Colon (tissue), 2 donors: Measurements from ENCODE around the gene HTT.

Experiments used
- FAIRE-seq: peaks from 2 replicates; lab custom pipeline; 2012; peaks lifted over from hg19 to GRCh38; lab: Jason Lieb, UNC
- donor health status: control.
- donor health status: control.

Gene HTT

DNA sequence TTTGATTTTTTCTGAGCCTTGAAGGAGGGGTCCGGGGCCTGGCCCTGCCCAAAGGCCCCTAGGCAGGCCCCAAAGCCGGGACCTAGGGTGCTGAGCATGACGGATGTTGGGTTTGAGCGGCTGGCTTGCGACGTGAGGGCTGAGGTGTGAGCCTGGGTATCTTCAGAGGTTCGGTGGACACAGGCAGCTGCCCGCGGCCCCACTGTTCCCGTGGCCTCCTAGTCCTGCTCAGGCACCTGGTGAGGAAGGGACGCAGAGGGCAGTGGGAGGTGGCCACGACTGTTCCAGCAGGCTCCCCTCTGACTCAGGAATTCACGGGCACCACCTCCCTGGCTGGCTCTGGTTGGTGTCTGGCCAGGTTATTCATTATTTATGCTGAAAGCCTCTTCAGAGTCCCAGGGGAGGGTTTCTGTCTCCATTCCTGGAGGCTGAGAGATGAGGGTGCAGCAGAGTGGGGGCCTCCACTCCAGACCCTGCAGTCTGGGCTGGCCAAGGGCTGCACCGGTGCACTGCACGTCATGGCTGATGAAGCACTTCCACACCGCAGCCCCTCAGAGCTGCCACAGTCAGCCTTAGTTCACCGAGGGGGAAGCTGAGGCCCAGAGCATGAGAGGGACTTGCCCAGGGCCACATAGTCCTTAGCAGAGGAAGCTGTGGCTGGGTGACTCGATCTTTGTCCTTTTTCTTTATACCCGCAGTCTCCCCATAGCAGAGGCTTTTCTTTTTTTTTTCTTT lies 176.6 kb downstream of the HTT start:
- no peak for FAIRE-seq

DNA sequence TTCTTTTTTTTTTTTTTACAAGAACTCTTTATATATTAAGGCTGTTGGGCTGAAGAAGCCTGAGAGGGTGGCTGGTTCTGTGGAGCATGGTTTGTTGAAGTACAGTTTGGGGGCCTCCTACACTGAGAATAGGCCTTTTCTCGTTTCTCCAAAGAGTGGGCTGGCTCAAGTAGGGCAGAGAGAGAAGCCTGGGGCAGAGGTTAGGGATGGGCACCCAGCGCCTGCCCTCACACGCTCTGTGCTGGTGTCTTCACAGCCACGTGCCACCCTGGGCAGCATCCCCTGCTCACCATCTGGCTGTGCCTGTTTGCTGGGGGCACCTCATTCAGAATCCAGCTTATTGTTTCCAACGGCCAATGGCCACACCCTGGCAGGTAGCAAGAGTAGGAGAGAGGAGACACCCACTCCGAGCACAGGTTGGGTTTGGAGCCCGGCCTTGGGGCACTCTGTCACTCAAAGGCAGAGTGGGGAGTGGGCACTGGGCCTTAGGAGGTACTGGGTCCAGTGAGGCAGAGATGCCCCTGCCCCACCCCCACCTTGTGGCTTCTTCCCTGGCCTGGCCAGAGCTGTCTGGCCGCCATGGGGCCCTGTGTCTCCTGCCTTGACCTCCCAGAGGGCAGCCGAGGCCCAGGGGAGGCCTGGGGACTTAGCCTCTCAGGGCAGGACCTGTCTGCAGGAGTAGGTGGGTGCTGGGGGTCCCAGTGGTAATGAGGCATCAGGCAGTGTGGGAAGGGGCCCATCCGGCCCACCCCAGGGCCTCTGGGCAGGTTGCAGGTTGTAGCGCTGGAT lies 177.4 kb downstream of the HTT start:
- no peak for FAIRE-seq

DNA sequence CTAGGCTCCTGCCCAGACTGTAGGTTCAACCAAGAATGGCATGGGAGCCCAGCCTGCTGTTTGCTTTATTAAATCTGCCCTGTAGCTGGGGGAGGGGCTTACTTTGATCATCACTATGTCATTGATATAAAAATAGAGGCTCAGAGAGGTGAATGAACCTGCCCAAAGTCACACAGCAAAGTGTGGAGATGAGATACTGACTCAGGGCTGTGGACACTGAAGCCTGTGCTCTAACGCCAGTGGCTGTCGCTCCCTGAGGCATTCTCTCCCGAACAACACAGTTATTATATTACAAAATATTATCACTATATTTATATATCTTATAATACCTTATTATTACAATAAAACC lies 178.0 kb downstream of the HTT start:
- no peak for FAIRE-seq

DNA sequence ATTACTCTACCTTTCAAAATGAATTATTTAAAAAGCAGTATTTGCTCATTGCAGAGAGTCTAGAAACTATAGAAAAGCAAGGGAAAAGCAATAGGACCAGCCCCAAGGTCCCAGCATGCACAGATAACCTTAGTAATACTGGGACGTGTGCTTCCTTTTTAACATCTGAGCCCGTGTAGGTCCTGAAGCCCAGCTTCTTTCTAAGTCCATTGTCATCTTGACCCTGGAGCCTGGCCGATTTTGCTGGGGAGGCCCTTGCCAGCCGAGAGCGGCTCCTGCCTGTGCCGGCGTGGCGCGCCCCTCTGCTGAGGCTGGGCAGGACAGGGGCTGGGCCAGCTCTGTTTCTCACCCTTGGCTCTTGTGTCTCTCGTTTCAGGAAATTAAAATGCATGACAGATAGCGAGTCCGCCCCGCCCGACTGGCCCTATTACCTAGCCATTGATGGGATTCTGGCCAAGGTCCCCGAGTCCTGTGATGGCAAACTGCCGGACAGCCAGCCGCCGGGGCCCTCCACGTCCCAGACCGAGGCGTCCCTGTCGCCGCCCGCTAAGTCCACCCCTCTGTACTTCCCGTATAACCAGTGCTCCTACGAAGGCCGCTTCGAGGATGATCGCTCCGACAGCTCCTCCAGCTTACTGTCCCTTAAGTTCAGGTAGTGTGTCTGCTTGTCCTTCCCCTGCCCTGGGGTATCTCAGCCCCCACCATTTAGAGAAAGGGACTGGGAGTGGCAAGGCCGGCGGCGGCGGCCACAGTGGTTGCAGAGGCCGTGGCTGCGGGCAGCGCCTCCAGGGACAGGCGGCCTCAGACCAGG lies 178.6 kb downstream of the HTT start:
- no peak for FAIRE-seq

DNA sequence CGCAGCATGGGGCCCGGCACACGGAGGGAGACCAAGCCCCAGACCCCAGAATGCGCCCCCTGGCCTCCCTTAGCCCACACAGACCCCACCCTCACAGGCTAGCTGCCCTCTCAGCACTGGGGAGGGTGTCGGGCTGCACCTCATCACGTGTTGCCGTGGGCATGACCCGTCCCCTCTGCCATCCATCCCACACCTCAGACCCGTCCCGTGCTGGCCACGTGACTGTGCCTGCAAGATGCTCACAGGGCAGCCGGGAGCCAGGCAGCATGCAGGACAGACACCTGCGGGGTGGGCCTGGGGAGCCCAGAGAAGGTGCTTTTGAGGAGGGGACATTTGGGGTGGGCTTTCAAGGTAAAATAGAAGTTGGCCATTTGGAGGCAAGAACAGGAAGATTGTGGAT lies 179.3 kb downstream of the HTT start:
- no peak for FAIRE-seq

DNA sequence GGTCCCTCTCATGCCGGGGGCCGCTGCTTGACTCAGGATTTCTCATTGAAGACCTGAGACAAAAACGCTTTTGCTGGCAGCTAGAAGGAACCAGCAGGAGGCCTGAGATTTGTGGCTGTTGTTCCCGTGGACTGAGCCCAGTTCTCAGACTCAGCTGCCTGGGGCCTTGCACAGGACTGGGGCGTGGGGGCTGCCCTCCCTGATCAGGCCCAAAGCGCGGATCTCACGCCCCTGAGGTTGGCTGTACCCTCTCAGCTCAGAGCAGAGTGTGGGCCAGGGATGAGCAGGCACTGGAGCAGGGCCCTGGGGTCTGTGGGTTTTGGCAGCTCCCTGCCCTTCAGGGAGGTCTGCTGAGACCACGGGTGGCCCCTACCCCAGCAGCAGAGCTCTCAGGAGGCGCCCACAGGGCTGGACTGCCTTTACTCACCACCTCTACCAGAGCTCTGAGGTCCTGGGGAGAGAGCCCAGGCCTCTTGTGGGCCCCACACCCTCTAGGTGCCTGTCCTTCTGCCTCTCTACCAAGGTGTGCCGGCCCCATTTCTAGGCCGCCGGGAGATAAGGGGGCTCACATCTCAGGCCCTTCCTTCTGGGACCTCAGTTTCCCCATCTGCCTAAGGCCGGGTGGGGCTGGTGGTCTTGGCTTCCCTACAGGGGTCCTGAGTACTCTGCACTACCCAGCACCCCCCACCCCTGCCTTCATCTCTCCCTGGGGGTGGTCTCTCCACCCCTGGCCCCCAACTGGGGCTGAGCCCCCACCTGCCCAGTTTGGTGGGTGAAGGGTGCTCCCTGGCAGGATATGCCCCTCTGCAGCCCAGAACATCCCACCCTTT lies 180.0 kb downstream of the HTT start:
- no peak for FAIRE-seq

DNA sequence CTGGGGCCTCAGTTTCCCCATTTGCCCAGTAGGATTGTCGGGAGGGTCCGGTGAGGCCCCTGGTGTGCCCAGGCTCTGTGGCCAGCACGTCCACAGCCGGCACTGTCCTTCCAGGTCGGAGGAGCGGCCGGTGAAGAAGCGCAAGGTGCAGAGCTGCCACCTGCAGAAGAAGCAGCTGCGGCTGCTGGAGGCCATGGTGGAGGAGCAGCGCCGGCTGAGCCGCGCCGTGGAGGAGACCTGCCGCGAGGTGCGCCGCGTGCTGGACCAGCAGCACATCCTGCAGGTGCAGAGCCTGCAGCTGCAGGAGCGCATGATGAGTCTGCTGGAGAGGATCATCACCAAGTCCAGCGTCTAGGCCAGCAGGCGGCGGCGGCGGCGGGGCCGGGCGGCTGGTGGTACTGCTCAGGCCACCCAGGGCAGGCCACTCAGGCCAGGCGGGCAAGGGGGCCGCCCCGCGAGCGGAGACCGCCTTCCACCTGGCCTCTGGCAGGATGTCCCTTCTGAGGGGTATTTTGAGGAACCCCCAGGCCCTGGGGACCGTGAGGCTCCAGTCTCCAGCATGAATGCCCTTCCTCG lies 181.2 kb downstream of the HTT start:
- FAIRE-seq = no peak

DNA sequence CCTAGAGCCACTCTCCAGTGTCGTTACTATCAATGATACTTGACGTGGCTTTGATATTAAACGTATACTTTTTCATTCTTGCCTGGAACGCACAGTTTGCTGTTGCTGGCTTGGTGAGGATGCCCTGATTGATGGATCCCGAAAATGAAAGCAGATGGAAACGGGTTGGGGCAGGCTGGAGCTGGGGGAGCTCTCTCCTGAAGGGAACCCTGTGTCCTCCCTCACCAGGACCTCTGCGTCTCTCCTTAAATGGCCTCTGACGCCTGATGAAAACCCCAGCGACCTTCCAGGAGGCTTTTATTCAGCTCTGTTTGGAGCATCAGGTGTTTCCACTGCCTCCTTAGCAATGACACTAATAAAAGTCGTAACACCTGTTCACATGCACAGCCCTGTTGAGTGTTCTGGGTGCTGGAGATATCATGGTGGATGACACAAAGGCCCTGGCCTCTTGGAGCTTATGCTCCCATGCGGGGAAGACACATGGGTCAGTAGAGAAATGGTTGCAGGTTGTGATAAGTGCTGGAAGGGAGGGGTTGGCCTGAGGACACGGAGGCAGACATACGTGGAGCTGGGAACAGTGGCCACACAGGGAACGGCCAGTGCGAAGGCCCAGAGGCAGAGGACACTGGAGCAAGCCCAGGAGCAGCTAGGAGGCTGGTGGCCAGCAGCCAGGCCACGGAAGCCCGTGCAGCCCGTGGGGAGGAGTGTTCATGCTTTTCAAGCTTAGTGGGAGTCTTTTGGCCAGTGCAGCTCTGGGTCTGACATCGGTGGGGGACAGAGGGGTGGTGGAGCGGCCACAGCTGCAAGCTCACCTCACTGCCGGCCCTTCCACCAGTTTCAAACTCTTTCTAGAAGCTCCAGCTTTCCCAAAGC lies 182.0 kb downstream of the HTT start:
- no peak for FAIRE-seq

DNA sequence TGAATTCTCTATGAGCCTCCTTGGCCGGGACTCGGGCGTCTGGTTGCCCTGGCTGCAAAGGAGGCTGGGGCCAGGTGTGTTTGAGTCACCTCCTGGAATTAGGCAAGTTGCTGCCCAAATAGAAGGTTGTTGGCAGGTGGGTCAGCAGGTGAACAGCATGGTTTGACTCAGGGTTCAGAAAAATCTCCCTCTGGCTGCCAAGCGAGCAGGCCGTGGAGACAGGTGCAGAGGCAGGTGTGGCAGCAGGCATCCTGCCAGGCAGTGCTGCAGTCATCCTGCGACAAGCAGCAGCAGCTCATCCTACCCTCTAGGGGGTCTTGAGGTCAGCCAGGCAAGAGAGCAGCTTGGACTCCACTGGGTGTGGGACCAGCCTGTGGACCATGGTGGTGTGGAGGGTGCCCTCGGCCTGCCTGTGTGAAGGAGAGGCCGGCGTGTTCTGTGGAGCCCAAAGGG lies 182.6 kb downstream of the HTT start:
- FAIRE-seq = no peak

DNA sequence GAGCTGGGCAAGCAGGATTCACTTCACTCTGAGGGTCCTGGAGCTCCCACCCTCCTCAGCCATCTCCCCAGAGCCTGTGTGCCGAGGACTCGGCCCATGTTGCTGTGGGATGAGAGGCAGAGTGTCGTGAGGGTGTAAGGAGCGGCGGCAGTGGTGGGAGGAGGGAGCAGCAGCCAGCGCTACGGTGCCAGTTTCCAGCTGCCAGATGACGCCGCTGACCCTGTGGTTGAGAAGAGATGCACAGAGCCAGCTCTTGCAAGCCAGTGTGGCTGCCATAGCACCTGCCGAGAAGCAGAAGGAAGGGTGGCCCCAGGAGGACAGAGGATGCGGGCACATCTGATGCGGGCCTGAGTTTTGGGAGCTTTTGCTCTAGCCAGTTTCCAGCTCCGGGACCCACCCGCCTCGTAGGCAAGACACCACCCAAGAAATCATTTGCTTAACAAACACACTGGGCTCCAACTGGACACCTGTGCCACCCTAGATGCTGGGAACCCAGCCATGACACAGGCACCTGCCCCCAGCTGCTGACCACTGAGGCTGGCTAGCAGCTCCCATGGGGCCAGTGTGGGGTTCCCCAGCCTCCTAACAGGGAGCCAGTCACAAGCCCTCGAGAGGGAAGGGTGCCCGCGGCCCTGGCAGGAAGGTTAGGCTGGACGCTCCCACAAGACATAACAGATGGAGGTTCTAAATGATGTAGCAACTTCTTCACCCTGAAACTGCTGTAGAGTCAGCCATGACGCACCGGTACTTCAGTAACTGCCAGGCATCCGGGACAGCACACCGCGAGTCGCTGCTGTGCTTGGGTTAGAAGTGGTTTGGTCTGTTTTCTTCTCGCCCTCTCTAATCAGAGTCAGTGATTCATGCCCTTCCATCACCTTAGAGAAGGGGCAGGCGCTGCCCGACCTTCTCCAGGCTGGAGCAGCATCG lies 183.3 kb downstream of the HTT start:
- no peak for FAIRE-seq

DNA sequence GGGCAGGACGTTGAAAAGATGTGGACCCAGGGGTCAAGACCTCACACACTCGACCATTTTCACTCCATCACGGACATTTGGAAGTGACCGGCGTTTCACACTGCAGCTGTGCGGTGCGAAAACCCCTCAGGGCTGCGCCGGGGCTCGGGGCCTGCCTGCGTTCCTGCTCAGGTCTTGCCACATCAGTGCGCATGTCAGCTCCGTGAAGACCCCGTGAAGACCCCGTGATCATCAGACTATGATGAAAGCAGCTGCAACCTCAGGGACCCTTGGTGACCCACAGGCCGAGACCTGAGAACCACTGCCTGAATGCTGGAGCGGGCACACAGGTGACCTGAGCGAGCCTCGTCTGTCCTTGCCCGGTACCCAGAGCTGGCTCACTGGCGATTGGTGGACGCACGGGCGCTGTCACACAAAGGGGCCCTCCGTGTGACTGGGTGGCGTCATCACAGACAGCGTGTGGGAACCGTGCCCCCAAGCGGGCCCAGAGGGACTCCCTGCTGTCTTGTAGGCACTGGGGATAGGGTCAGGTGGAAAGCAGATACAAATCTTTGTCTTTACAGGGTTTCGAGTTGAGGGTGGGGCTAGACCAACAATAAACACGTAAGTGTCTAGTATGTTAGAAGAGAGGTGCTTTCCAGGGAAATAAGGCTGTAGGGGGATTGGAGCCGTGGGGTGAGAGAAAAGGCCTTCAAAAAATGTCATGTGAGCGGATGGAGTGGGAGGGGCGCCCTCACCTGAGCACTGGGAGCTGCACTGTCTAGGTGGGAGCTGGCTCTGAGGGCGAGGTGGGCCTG lies 187.1 kb downstream of the HTT start:
- no peak for FAIRE-seq

DNA sequence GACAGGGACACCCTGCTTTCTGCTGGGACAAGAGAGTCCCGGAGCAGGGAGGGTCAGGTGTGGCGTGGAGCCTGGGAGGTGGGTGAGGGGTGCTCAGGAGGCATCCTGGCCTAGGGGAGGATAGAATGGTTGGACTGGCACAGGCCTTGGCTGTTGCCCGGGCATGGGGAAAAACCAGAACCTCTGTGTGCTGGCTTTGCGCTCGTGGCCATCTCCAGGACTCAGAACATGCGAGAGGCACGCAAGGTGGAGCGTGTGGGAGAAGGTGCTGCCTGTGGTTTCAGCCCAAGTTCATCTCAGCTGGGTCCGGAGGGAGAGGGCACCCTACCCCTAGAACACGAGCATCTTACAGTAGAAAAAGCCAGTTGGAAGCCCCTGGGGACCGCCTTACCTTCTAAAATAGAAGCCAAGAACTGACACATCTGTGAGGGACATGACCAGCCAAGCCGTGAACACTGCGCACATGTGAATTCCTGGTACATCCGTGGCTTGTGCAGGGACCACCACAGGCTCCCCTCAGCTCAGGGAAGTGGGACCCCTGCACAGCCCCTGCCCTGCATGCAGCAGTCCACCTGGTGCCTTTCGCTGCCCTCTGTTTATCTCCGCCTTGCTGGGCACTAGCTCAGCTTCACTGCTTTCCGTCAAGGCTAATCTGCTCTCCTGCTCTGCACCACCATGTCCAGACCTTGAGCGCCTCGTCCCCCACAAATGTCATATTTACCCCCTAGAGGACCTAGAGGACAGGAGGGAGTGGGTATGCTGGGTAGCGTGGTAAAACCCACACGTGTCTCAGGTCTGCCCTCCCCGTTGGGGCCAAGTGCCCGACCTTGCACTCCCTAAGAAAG lies 187.9 kb downstream of the HTT start:
- FAIRE-seq = no peak

DNA sequence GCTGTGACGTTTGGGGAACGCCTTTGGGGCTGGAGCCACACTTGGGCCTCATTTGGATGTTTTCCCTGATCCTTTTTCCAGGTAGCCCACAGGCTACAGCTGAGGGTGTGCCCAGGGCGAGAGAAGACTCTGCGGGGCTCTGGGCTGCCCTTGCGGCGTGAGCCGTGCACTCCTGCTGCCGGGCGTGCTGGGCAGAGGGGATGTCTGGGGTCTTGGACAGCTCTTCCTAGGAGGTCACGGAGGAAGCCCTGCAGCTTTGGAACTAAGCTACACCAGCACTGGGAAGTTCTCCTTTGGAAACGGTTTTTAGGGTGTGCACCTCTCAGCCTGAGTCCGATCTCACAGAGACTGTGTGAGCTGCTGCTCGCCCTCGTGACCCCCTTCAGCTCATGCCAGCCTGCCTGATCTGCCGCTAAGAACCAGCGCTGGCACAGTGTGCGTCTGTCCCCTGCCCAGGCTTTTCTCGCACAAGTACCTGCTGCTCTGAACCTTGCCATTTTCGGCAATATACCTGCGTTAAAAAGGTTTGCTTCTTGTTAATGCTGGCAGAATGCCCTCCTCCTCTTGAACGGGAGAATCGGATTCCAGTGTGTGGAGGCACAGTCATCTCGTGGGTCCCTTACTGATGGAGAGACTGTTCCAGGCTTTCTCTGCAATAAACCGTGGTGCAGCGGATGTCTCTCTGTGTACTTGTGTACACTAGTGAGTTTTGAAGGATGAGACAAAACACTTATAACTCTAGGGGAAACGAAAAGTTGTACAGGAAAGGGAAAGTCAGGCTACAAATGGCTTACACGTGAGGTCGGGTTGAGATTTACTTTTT lies 188.8 kb downstream of the HTT start:
- FAIRE-seq = no peak

DNA sequence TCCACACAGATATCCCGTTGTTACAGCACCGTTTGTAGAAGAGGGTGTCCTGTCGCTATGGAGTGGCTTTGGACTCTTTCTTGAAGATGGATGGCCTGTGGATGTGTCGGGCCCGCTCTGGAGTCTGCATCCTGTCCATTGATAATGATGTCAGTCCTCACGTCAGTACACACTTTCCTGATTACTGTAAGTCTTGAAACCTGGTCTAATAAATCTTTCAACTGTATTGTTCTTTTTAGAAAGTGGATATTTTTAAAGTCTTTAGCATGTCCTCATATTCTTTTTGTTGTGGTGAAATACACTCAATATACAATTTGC lies 189.4 kb downstream of the HTT start:
- FAIRE-seq = no peak

DNA sequence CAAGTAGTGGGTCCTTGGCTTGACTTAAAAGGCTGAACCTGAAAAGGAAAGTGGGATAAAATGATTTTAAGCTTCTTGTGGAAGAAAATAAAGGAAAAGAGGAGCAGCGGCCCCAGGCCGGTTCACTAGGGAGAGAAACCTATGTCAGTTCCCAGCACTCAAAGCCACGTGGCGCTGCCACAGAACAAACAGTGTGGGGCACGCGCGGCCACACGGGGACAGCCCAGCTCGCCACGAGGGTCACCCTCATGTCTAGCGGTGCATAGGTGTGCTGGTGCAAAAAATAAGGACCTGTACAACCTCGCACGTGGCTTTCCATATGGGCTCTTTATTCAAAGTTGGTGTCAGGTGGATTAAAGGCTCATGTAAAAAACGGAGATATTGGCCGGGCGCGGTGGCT lies 191.6 kb downstream of the HTT start:
- no peak for FAIRE-seq

DNA sequence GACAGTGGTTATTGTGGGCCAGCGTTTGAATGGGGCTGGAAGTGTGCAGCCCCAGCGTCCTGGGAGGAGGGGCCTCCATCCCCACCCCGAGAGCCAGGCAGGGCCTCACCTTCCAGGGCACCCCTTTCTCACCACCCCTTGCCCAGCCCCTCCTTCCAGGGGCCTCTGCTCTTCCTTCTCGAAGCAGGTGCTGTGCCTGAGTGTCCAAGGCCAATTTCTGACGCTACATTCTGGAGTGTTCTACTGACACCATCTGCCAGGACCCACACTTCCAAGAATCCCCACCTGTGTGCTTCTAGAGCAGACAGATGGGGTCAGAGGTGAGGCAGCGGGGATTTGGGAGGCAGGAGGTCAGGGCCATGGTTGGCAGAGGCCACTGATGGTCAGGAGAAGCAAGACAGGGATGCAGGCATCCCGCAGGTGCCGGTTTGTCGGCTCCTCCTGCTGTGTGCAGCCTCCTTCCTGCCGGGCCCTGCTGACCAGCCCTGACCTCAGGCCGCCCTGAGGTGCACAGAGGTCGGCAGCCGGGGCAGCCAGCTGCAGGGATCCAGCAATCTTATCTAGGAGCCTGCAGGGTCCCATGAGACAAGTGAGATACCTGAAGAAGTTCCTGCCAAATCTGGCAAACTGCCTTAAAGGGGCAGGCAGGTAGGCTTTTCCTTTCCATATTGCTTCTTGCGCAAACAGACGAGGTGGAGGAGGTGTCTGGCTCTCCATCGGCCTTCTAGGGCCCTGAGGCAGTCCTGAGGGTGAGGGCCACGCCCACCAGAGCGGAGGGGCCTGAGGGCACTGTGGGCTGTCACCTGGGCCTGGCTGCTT lies 193.3 kb downstream of the HTT start:
- FAIRE-seq = no peak
